Activated CD4-positive, alpha-beta T cell treated with anti-CD3 and anti-CD28 coated beads, Interleukin-2, amount 10 ng/mL, durations not matched to agents 24 days and 14 days (primary cell): ENCODE results near the gene TAOK1. TPM values are rescaled to one million over a fixed set of nuclear protein-coding genes. Genes with fewer than 3 reads are reported as not detected.

Source experiments
- DNase-seq: peaks from one replicate; pipeline ENCODE4 v3.0.0; 2022
- H3K27ac Mint-ChIP-seq: one replicate; pipeline ENCODE4 v1.8.0; 2022; ENCODE audit warnings: mild to moderate bottlenecking, mixed read lengths
- H3K27me3 Mint-ChIP-seq: one replicate; pipeline ENCODE4 v1.8.0; 2022; ENCODE audit warnings: mixed read lengths
- H3K36me3 Mint-ChIP-seq: one replicate; pipeline ENCODE4 v1.8.0; 2022; ENCODE audit warnings: low read depth, mild to moderate bottlenecking, mixed read lengths
- H3K4me1 Mint-ChIP-seq: one replicate; pipeline ENCODE4 v1.8.0; 2021; ENCODE audit warnings: mixed read lengths
- H3K4me3 Mint-ChIP-seq: one replicate; pipeline ENCODE4 v1.8.0; 2022; ENCODE audit warnings: mild to moderate bottlenecking, moderate library complexity, mixed read lengths
- H3K9me3 Mint-ChIP-seq: one replicate; pipeline ENCODE4 v1.8.0; 2021; ENCODE audit warnings: mixed read lengths
- intact Hi-C: fragments of 100-400 bp; cut with micrococcal nuclease; formaldehyde crosslinking; loops from one replicate; pipeline ENCODE4 v1.15.1; 2023
- total RNA-seq: library from RNA; stranded (reverse); gene quantifications from 2 replicates; pipeline ENCODE4 v1.2.3, GENCODE V29; 2022

Gene TAOK1
- total RNA-seq, 1 donor from 2014 or later, result 43.2 TPM

DNA sequence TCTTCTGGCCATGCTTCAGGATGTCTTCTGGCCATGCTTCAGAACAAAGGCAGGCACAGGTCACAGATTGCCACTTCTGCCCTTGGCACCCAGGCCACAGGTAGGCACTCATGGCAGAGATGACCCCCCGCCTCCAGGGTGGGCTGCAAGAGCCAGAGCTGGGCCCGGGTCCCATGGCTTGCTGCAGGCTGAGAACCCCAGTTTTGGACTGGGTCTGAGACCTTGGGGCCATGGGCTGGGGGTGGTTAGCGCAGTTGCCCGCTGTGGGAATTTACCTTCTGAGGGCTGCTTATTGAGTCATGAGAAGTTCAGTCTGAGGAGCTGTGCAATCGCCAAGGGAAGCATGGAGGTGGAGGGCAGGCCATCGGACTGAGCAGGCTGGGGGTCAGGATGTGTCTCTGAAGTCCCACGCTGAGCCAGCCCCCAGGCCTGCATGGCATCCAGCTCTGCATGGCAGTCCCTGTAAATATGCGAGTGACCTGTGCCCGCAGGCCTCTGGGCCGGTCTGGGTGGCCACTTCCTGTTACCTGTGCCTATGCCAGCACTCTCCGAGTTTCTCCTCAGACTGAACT is 204.4 kb downstream of the TAOK1 start:
- intact Hi-C loops, result no loop called here
- H3K27ac Mint-ChIP-seq, result no peak overlapping the region

DNA sequence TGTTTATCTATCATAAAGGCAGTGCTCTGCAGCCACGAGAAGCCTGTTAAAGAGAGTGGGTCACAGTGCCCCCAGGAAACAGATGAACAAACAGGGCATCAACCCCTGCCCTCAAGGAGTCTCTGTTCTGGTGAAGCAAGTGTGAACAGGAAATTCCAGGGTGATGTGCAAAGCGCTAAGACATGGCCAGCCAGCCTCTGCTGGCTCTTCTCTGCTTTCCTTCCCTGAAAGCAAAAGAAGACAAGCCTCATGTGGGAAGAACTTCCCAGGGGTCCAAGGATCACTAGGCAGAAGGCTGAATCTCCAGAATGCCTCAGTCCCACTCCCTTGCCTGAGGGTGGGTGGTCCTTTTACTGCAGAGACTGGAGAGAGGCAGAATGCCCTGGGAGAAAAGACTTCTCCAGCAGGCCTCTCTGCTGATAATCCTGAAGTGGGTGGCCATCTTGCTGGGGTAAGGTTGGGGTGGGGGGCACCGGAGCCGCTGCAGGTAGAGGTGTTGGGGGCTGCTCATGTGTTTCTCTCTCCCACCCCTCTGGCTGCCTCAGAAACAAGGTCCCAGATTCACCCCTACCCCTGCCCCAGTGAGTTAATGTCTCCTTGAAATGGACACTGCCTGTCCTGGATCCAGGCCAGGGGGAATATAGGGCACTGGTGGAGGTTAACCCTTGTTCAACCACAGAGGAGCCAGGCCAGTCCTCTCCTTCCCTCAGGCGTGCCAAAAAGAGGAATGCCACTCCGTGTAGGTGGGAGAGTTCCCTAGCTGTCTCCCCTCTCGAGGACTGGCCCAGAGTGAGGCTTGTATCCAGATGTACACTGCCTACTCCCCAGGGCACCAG is 205.2 kb downstream of the TAOK1 start:
- Mint-ChIP-seq H3K9me3 (no peaks in the 10 kb centered on the region), H3K27me3 (no peaks in the 10 kb centered on the region), H3K27ac (no peak overlapping the region), H3K4me1 (peaks cover 23% of the 10 kb centered on the region), H3K36me3 (no peaks in the 10 kb centered on the region), H3K4me3 (peak overlapping the region; percentile 30)
- intact Hi-C loops, result no loop called here
- no peak for DNase-seq

More for the DNA sequence above, 204.4 kb downstream of the TAOK1 start:
- no peaks in the 10 kb centered on the region for H3K27me3 Mint-ChIP-seq
- no peaks in the 10 kb centered on the region for H3K36me3 Mint-ChIP-seq
- peaks cover 28% of the 10 kb centered on the region for H3K4me1 Mint-ChIP-seq
- H3K9me3 Mint-ChIP-seq, result no peaks in the 10 kb centered on the region
- peak overlapping the region; percentile 83 for H3K4me3 Mint-ChIP-seq
- DNase-seq, result no peak

DNA sequence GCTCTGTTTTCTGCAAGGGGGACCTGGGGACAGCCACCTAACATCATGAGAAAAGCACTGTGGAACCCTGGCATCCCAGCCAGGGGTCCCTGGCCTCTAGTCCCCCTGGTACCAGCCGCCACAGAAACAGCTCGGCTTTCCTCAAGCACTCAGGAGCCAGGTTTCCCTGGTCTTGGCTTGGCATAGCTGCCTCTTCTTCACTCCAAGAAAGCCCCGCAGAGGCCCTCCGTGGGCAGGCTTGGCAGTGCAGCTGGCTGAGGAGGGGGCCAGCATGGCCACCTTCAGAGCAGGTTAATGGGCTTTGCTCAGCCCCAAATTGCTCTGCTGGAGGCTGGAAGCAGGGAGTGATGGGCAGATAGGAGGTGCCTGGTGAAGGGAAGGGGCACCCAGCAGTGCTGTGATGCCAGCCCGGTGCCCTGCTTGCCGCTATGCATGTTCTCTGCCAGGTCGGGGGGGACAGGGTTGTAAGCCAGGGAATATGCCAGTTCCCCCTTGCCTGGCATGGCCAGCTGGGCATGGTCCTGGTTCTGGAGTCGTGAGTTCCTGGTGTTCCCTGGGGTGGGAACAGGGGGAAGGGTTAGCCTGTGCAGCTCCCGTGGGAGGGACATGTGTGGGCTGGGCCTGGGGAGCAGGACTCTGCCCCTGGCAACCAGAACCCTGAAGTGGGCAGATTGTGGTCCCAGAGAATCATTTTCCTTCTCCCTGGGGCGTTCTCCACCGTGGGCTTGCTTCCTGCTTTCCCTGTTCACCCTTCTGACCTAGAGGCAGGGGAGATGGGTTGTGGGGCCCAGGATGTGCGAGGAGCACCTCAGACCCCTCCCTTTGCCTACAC is 206.0 kb downstream of the TAOK1 start:
- H3K27me3 Mint-ChIP-seq, result no peaks in the 10 kb centered on the region
- no peak for DNase-seq
- no peak overlapping the region for H3K4me3 Mint-ChIP-seq
- H3K27ac Mint-ChIP-seq, result no peak overlapping the region
- intact Hi-C loops, result no loop called here
- H3K4me1 Mint-ChIP-seq, result peaks cover 16% of the 10 kb centered on the region
- no peaks in the 10 kb centered on the region for H3K36me3 Mint-ChIP-seq
- H3K9me3 Mint-ChIP-seq, result no peaks in the 10 kb centered on the region

DNA sequence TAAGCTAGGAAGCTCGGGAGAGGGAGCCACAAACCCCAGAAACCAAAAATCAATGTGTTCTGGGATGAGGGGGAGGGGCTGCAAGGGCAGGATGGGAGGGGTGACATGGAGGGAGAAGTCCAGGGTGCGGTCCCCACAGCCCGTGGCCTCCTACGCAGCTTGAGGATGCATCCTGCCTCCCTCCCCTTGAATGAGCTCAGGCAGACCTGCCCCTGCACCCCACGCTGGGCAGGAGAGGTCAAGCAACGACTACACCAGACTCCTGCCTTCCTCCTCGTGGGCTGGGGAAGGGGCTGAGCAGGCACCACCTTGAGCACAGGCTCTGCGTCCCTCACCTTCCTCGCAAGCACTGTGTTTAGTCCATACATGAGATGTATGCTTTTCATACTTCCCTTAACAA is 206.6 kb downstream of the TAOK1 start:
- Mint-ChIP-seq H3K36me3 (no peaks in the 10 kb centered on the region), H3K4me1 (peaks cover 11% of the 10 kb centered on the region), H3K9me3 (no peaks in the 10 kb centered on the region), H3K4me3 (no peak overlapping the region), H3K27me3 (no peaks in the 10 kb centered on the region), H3K27ac (no peak overlapping the region)
- no peak for DNase-seq
- intact Hi-C loops, result no loop called here

DNA sequence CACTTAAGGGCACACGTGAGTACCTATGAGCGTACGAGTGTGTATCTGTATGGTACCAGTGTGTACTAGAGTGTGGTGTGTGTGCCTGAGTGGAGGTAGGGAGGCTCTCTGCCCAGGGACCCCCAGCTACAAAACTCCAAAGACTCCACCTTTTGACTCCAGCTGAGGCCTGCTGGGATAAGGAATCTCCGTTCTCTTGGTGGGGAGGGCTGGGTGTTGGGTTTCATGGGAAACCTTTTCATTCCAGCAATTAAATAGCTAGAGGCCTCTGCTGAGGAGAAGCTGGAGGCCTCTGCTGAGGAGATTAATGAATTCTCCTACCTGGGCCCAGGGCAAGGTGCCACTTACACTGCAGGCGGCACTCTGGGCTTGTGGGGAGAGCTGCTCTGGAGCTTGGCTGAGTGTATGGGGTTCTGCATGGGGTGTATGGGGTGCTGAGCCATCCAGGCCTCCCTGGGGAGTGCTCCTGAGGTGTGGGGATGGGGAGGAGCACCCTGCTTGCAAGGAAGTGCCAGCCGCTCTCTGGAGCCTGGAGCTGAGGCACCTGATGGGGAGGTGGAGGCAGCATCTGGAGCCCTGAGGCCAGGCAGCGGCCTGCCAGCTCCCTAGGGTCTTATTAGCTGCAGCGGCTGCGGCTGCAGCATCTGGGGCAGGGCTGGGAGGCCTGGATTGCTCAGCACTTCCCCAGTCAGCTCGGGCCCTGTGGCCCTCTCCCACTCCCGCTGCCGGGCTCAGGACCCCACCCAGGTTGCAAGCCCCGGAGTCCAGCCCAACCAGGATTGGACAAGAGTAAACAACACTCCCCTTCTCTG is 207.4 kb downstream of the TAOK1 start:
- H3K27ac Mint-ChIP-seq, result no peak overlapping the region
- intact Hi-C loops, result no loop called here
- no peaks in the 10 kb centered on the region for H3K27me3 Mint-ChIP-seq
- H3K9me3 Mint-ChIP-seq, result no peaks in the 10 kb centered on the region
- no peaks in the 10 kb centered on the region for H3K36me3 Mint-ChIP-seq
- DNase-seq, result no peak
- peaks cover 5% of the 10 kb centered on the region for H3K4me1 Mint-ChIP-seq
- H3K4me3 Mint-ChIP-seq, result no peak overlapping the region

Other genes with a start within 250 kb of the TAOK1 start
- 36.6 and 37.9 TPM in 2 replicates for gene MYO18A, start 210.0 kb upstream of the TAOK1 start, total RNA-seq
- gene CRYBA1, start 143.5 kb upstream of the TAOK1 start, total RNA-seq, result not detected in 2 replicates
- 83.2 and 89.7 TPM in 2 replicates for gene NUFIP2, start 96.2 kb upstream of the TAOK1 start, total RNA-seq
- gene ABHD15, start 176.7 kb downstream of the TAOK1 start, total RNA-seq, result 20.0 and 20.1 TPM in 2 replicates
- 69.7 and 77.9 TPM in 2 replicates for gene TP53I13, start 178.3 kb downstream of the TAOK1 start, total RNA-seq
- 91.3 and 91.4 TPM in 2 replicates for gene GIT1, start 199.3 kb downstream of the TAOK1 start, total RNA-seq
- gene ANKRD13B, start 202.8 kb downstream of the TAOK1 start, total RNA-seq, result 43.1 and 49.8 TPM in 2 replicates
- gene CORO6, start 232.5 kb downstream of the TAOK1 start, total RNA-seq, result 5.6 and 6.4 TPM in 2 replicates